ENCODE measurements around the gene ACYP1. TPM values are rescaled to one million over a fixed set of nuclear protein-coding genes. Genes with fewer than 3 reads are reported as not detected.

Gene ACYP1
- total and polyA plus RNA-seq, 2 donors (not counting 3 experiments of a cell fraction or from before 2014, with no cell fraction given): 30.2 to 37.5 TPM

GRCh38 chr14:75060420-75060819 lies 3.4 kb downstream of the ACYP1 start:
- no peak for TF ChIP-seq EZH2 (IDR thresholded peaks at IDR 0.05; ENCODE audit: borderline replicate concordance, low read depth, low read length, severe bottlenecking)
- no peak for TF ChIP-seq GATA2 (IDR thresholded peaks at IDR 0.05; ENCODE audit: insufficient read depth, insufficient read length, low read depth, low read length)
- no peak for TF ChIP-seq POLR2AphosphoS5 (IDR thresholded peaks at IDR 0.05; ENCODE audit: insufficient read depth, low read depth, low read length)
- no peak for TF ChIP-seq MAX (IDR thresholded peaks at IDR 0.05; ENCODE audit: insufficient read depth, insufficient read length)
- no peak for TF ChIP-seq MYC (IDR thresholded peaks at IDR 0.05; ENCODE audit: low read depth, low read length)
- no peak for TF ChIP-seq POLR2A (IDR thresholded peaks at IDR 0.05; ENCODE audit: low read depth, low read length)
- TF ChIP-seq FOS (IDR thresholded peaks at IDR 0.05; ENCODE audit: borderline replicate concordance, insufficient read depth, low read length): no peak
- TF ChIP-seq, protein P1, sequence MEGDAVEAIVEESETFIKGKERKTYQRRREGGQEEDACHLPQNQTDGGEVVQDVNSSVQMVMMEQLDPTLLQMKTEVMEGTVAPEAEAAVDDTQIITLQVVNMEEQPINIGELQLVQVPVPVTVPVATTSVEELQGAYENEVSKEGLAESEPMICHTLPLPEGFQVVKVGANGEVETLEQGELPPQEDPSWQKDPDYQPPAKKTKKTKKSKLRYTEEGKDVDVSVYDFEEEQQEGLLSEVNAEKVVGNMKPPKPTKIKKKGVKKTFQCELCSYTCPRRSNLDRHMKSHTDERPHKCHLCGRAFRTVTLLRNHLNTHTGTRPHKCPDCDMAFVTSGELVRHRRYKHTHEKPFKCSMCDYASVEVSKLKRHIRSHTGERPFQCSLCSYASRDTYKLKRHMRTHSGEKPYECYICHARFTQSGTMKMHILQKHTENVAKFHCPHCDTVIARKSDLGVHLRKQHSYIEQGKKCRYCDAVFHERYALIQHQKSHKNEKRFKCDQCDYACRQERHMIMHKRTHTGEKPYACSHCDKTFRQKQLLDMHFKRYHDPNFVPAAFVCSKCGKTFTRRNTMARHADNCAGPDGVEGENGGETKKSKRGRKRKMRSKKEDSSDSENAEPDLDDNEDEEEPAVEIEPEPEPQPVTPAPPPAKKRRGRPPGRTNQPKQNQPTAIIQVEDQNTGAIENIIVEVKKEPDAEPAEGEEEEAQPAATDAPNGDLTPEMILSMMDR (IDR thresholded peaks at IDR 0.05; ENCODE audit: extremely low read depth in 1 of 2, insufficient read depth in 1 of 2, low read depth in 1 of 2, low read length in 2 of 2): no peak
- TF ChIP-seq JUN (IDR thresholded peaks at IDR 0.05; ENCODE audit: borderline replicate concordance, insufficient read depth, insufficient read length, low read depth): no peak
- Histone ChIP-seq H3K4me2 (ENCODE audit: insufficient read depth, low read length) (peak overlapping the region; percentile 49), H3K9ac (replicated peaks; ENCODE audit: extremely low read depth, insufficient read depth, low read length) (peak overlapping the region; percentile 1), H3K27ac (ENCODE audit: insufficient read depth, low read depth, low read length) (peak overlapping the region; percentile 67), H2AFZ (ENCODE audit: low read depth, low read length) (no peak overlapping the region), H3K27me3 (ENCODE audit: control insufficient read depth in 2 of 2, insufficient read depth in 2 of 2, low read length in 2 of 2) (no peaks in the 10 kb centered on the region), H3K4me3 (replicated peaks in 1 of 3; ENCODE audit: insufficient read depth in 1 of 3, low read depth in 1 of 3, low read length in 3 of 3) (no peak overlapping the region), H3K4me1 (ENCODE audit: control insufficient read depth, extremely low read depth, insufficient read depth, low read length) (peaks cover 27% of the 10 kb centered on the region), H3K9me3 (replicated peaks; ENCODE audit: control insufficient read depth, insufficient read depth, low read length) (no peaks in the 10 kb centered on the region), H3K79me2 (ENCODE audit: control insufficient read depth, insufficient read depth, low read length) (peaks cover 38% of the 10 kb centered on the region), H3K36me3 (ENCODE audit: control insufficient read depth in 2 of 2, extremely low read depth in 1 of 2, insufficient read depth in 2 of 2, low read length in 2 of 2) (no peaks in the 10 kb centered on the region), H4K20me1 (replicated peaks; ENCODE audit: control insufficient read depth, extremely low read depth, insufficient read depth, low read length) (no peaks in the 10 kb centered on the region), H3K9me1 (replicated peaks; ENCODE audit: control insufficient read depth, extremely low read depth, insufficient read depth, low read length) (no peaks in the 10 kb centered on the region)
- DNase-seq (ENCODE audit: low read depth, low spot score) (no peak), FAIRE-seq (no peak)
- dilution Hi-C loops (cut with MboI; ENCODE audit: extremely low pct_ligation_motif_present, low sequenced_read_pairs): no loop called here
- BruUV-seq (replicated peaks): no TSS peak
- intact Hi-C loops (cut with micrococcal nuclease): no loop called here
- ChIA-PET POLR2A (no interaction called here), CTCF (no interaction called here)
